IMR-90 (cell line): ENCODE data around the gene OXER1. TPM values are rescaled to one million over a fixed set of nuclear protein-coding genes. Genes with fewer than 3 reads are reported as not detected.

Source experiments
- ATAC-seq: fragments of 200-7000 bp; cut with Tn5 transposase; 2 replicates; pipeline ENCODE4 v1.9.1; 2020; ENCODE audit warnings: low read depth, mild to moderate bottlenecking, moderate library complexity
- BruUV-seq: library from RNA; stranded (reverse); fragments of 400-500 nt; replicated peaks from 2 replicates; lab custom pipeline; 2021; lab: Mats Ljungman, UMichigan
- CTCF ChIA-PET: fragments of 300-600 bp; formaldehyde crosslinking; extraction: SDS; loops from one replicate; lab custom pipeline; 2021; ENCODE audit warnings: antibody characterized with exemption; lab: Yijun Ruan, JAX
- POLR2A ChIA-PET: fragments of 300-600 bp; sonication (Branson Sonifier 250); formaldehyde crosslinking; loops from one replicate; lab custom pipeline; 2022; ENCODE audit warnings: antibody characterized with exemption; ENCODE audit not compliant: unreplicated experiment; lab: Charles Lee
- DNase-seq: peaks from one replicate; pipeline ENCODE4 v3.0.0; 2013
- H2AFZ ChIP-seq: replicated peaks from 2 replicates; pipeline ENCODE3; 2013; ENCODE audit warnings: low read length, mild to moderate bottlenecking; ENCODE audit not compliant: poor library complexity
- H2AK5ac ChIP-seq: 2 replicates; pipeline ENCODE4 v1.6.1; 2013; ENCODE audit warnings: low read depth, low read length, inconsistent platforms
- H2AK9ac ChIP-seq: replicated peaks from 2 replicates; pipeline ENCODE3; 2013; ENCODE audit warnings: mild to moderate bottlenecking, low read depth, low read length, moderate library complexity; ENCODE audit not compliant: poor library complexity
- H2BK120ac ChIP-seq: 2 replicates; pipeline ENCODE4 v1.6.1; 2013; ENCODE audit warnings: low read depth, low read length, inconsistent platforms
- H2BK15ac ChIP-seq: 3 replicates; pipeline ENCODE4 v1.6.1; 2013; ENCODE audit warnings: low read depth, low read length, inconsistent platforms
- H2BK20ac ChIP-seq: 2 replicates; pipeline ENCODE4 v1.6.1; 2013; ENCODE audit warnings: low read depth, mild to moderate bottlenecking, inconsistent platforms, low read length, moderate library complexity
- H2BK5ac ChIP-seq: 2 replicates; pipeline ENCODE4 v1.6.1; 2013; ENCODE audit warnings: mild to moderate bottlenecking, low read depth, low read length, inconsistent platforms; ENCODE audit not compliant: poor library complexity, severe bottlenecking
- H3K14ac ChIP-seq: replicated peaks from 2 replicates; pipeline ENCODE4 v1.6.1; 2013; ENCODE audit warnings: low read depth, low read length, inconsistent platforms
- H3K18ac ChIP-seq: 2 replicates; pipeline ENCODE4 v1.6.1; 2013; ENCODE audit warnings: low read depth, low read length, control low read depth
- H3K23ac ChIP-seq: 2 replicates; pipeline ENCODE4 v1.6.1; 2013; ENCODE audit warnings: low read depth, low read length, inconsistent platforms
- H3K27ac ChIP-seq: 2 replicates; pipeline ENCODE4 v1.5.1; 2013; ENCODE audit warnings: mild to moderate bottlenecking, control low read depth, low read length; ENCODE audit not compliant: insufficient read depth
- H3K27me3 ChIP-seq: 2 replicates; pipeline ENCODE4 v1.6.1; 2013; ENCODE audit warnings: low read length; ENCODE audit not compliant: control insufficient read depth, insufficient read depth
- H3K36me3 ChIP-seq: 2 replicates; pipeline ENCODE4 v1.6.1; 2013; ENCODE audit warnings: low read length, mixed read lengths; ENCODE audit not compliant: control insufficient read depth, insufficient read depth
- H3K4ac ChIP-seq: 2 replicates; pipeline ENCODE4 v1.6.1; 2013; ENCODE audit warnings: low read depth, low read length, inconsistent platforms
- H3K4me1 ChIP-seq: 2 replicates; pipeline ENCODE4 v1.6.1; 2013; ENCODE audit warnings: low read length, mixed read lengths; ENCODE audit not compliant: control insufficient read depth, insufficient read depth
- H3K4me2 ChIP-seq: 2 replicates; pipeline ENCODE4 v1.6.1; 2013; ENCODE audit warnings: low read depth, mild to moderate bottlenecking, control low read depth, low read length, moderate library complexity
- H3K4me3 ChIP-seq: 2 replicates; pipeline ENCODE4 v1.5.1; 2013; ENCODE audit warnings: low read depth, mild to moderate bottlenecking, control low read depth, low read length, moderate library complexity; ENCODE audit not compliant: insufficient read depth
- H3K56ac ChIP-seq: 2 replicates; pipeline ENCODE4 v1.6.1; 2013; ENCODE audit warnings: low read length, inconsistent platforms; ENCODE audit not compliant: insufficient read depth; ENCODE audit errors: extremely low read depth
- H3K79me1 ChIP-seq, 2 experiments: 2 replicates each; pipeline ENCODE4 v1.6.1; 2013; ENCODE audit warnings: low read length in 2 of 2, inconsistent platforms in 1 of 2, low read depth in 1 of 2
- H3K9ac ChIP-seq: 2 replicates; pipeline ENCODE4 v1.6.1; 2013; ENCODE audit warnings: low read depth, low read length, control low read depth
- H3K9me1 ChIP-seq: 2 replicates; pipeline ENCODE4 v1.6.1; 2013; ENCODE audit warnings: low read length, inconsistent platforms; ENCODE audit not compliant: insufficient read depth
- H3K9me3 ChIP-seq: 2 replicates; pipeline ENCODE4 v1.6.1; 2013; ENCODE audit warnings: low read length; ENCODE audit not compliant: control insufficient read depth, insufficient read depth
- H4K20me1 ChIP-seq: 2 replicates; pipeline ENCODE4 v1.6.1; 2013; ENCODE audit warnings: low read length, inconsistent platforms; ENCODE audit not compliant: insufficient read depth
- H4K5ac ChIP-seq: 2 replicates; pipeline ENCODE4 v1.6.1; 2013; ENCODE audit warnings: mild to moderate bottlenecking, low read depth, low read length, control low read depth
- H4K8ac ChIP-seq, 2 experiments: 2 replicates each; pipeline ENCODE4 v1.6.1; 2013; ENCODE audit warnings: low read depth in 2 of 2, low read length in 2 of 2, control low read depth in 1 of 2, inconsistent platforms in 1 of 2
- H4K91ac ChIP-seq: 2 replicates; pipeline ENCODE4 v1.6.1; 2013; ENCODE audit warnings: low read depth, low read length, inconsistent platforms; ENCODE audit not compliant: insufficient read depth
- BHLHE40 ChIP-seq: fragments of 150-350 bp; IDR thresholded peaks from 2 replicates; pipeline ENCODE4 v1.6.1; 2016; ENCODE audit warnings: mild to moderate bottlenecking, low read depth, low read length
- CEBPB ChIP-seq: IDR thresholded peaks from 2 replicates; pipeline ENCODE4 v1.6.1; 2012; ENCODE audit warnings: low read depth, low read length, improper control_type of control experiment
- CHD1 ChIP-seq: IDR thresholded peaks from 2 replicates; pipeline ENCODE4 v1.6.1; 2012; ENCODE audit warnings: low read depth, low read length, improper control_type of control experiment
- CTCF ChIP-seq: conservative IDR thresholded peaks from 2 replicates; pipeline ENCODE4 v1.5.1; 2012; ENCODE audit warnings: mild to moderate bottlenecking, low read depth, low read length, improper control_type of control experiment
- ELK1 ChIP-seq: fragments of 150-350 bp; IDR thresholded peaks from 2 replicates; pipeline ENCODE4 v1.6.1; 2016; ENCODE audit warnings: low read depth, mild to moderate bottlenecking, low read length, moderate library complexity, borderline replicate concordance
- FOS ChIP-seq: fragments of 150-350 bp; IDR thresholded peaks from 2 replicates; pipeline ENCODE4 v1.6.1; 2016; ENCODE audit warnings: low read depth, low read length
- MAFK ChIP-seq: IDR thresholded peaks from 2 replicates; pipeline ENCODE4 v1.6.1; 2012; ENCODE audit warnings: low read depth, low read length, improper control_type of control experiment
- MAZ ChIP-seq: IDR thresholded peaks from 2 replicates; pipeline ENCODE4 v1.6.1; 2012; ENCODE audit warnings: low read depth, mild to moderate bottlenecking, low read length, improper control_type of control experiment, moderate library complexity, borderline replicate concordance
- MXI1 ChIP-seq: IDR thresholded peaks from 2 replicates; pipeline ENCODE4 v1.6.1; 2012; ENCODE audit warnings: low read depth, mild to moderate bottlenecking, low read length, moderate library complexity, borderline replicate concordance
- POLR2A ChIP-seq: IDR thresholded peaks from 2 replicates; pipeline ENCODE4 v1.6.1; 2012; ENCODE audit warnings: mild to moderate bottlenecking, low read depth, low read length
- RAD21 ChIP-seq: IDR thresholded peaks from 2 replicates; pipeline ENCODE4 v1.6.1; 2012; ENCODE audit warnings: low read length, improper control_type of control experiment
- RCOR1 ChIP-seq: IDR thresholded peaks from 2 replicates; pipeline ENCODE4 v1.6.1; 2012; ENCODE audit warnings: mild to moderate bottlenecking, low read length, improper control_type of control experiment; ENCODE audit not compliant: insufficient replicate concordance
- RFX5 ChIP-seq: IDR thresholded peaks from 2 replicates; pipeline ENCODE4 v1.8.0; 2012; ENCODE audit warnings: low read depth, mild to moderate bottlenecking, low read length, moderate library complexity
- SMC3 ChIP-seq: fragments of 150-350 bp; IDR thresholded peaks from 2 replicates; pipeline ENCODE4 v1.6.1; 2016; ENCODE audit warnings: low read depth, mild to moderate bottlenecking, antibody characterized with exemption, low read length, moderate library complexity
- USF2 ChIP-seq: fragments of 150-350 bp; IDR thresholded peaks from 2 replicates; pipeline ENCODE4 v1.6.1; 2017; ENCODE audit warnings: mild to moderate bottlenecking, antibody characterized with exemption, low read length, low read depth
- whole genome bisulfite sequencing, 2 experiments: methylation state at CpG; one replicate each; pipeline versions ENCODE4 v1.1.5 to v1.1.7; 2013; ENCODE audit warnings: missing lambda C conversion rate in 2 of 2; ENCODE audit not compliant: insufficient read length in 1 of 2; ENCODE audit errors: extremely low coverage in 2 of 2; 5-methylcytosine and 5-hydroxymethylcytosine counted together
- dilution Hi-C: fragments of 300-500 bp; cut with HindIII; formaldehyde crosslinking; loops from one replicate; pipeline ENCODE4 v1.14.3; 2018; ENCODE audit warnings: low sequenced_read_pairs; ENCODE audit not compliant: unreplicated experiment
- in situ Hi-C: fragments of 300-500 bp; cut with MboI; formaldehyde crosslinking; loops from 3 replicates; pipeline ENCODE4 v1.14.3; 2019; ENCODE audit warnings: low sequenced_read_pairs, inconsistent platforms, mixed read lengths
- intact Hi-C: fragments of 100-400 bp; cut with micrococcal nuclease; formaldehyde crosslinking; loops from 2 replicates; pipeline ENCODE4 v1.10.0; 2022
- polyA plus RNA-seq, 3 experiments: library from polyadenylated mRNA; depleted of rRNA; stranded (reverse); fragments of >200 nt; gene quantifications; 2 replicates each; pipeline ENCODE4 v1.2.3, GENCODE V29; 2012; ENCODE audit warnings: low replicate concordance in 1 of 3
- total RNA-seq: library from RNA; depleted of rRNA; stranded (reverse); fragments of >200 nt; gene quantifications from 2 replicates; pipeline ENCODE4 v1.2.3, GENCODE V29; 2012

OXER1 gene
- total and polyA plus RNA-seq, 2 of the 4 experiments (the other 2 are of a cell fraction): not detected

GRCh38 chr2:42800981-42801380 is 37.0 kb upstream of the OXER1 start:
- Histone ChIP-seq H3K36me3 (no peaks in the 10 kb centered on the region), H3K23ac (no peak overlapping the region), H3K27me3 (peaks cover 5% of the 10 kb centered on the region; the same call in 1 of the 2 replicates), H2AFZ (no peak overlapping the region), H4K8ac (no peak overlapping the region), H2BK15ac (no peak overlapping the region), H4K91ac (no peak overlapping the region), H3K4ac (no peak overlapping the region), H3K9ac (no peak overlapping the region), H3K9me1 (no peaks in the 10 kb centered on the region), H3K14ac (no peak overlapping the region), H2AK9ac (no peak overlapping the region), H3K56ac (no peak overlapping the region), H2BK5ac (no peak overlapping the region), H3K4me2 (no peak overlapping the region), H3K27ac (peak overlapping the region; percentile 25; the same call in 1 of the 2 replicates), H3K79me1 (no peaks in the 10 kb centered on the region), H3K18ac (peak overlapping the region; percentile 20; the same call in 1 of the 2 replicates), H3K4me3 (no peak overlapping the region), H2BK120ac (no peak overlapping the region), H3K9me3 (no peaks in the 10 kb centered on the region), H3K4me1 (peaks cover 12% of the 10 kb centered on the region), H2AK5ac (no peak overlapping the region), H4K5ac (peak overlapping the region; percentile 0; the same call in 1 of the 2 replicates), H2BK20ac (no peak overlapping the region), H4K20me1 (no peaks in the 10 kb centered on the region)
- in situ Hi-C loops: no loop called here
- ATAC-seq (peak; percentile 53), DNase-seq (no peak)
- CTCF ChIA-PET: interaction anchor here (0.6 kb wide), 1 partner anchor 12 kb away, joined by 4 read pairs; no protein-coding TSS in a partner anchor
- intact Hi-C loops: loop anchor here (5.0 kb wide), 1 partner anchor 94 kb away; no protein-coding TSS in a partner anchor
- TF ChIP-seq RCOR1 (no peak), MXI1 (no peak), SMC3 (no peak), CTCF (no peak), POLR2A (no peak), MAFK (no peak), USF2 (no peak), BHLHE40 (no peak), ELK1 (no peak), FOS (no peak), MAZ (no peak), RAD21 (no peak), CHD1 (no peak), RFX5 (no peak), CEBPB (no peak)
- no CpG with 5 or more reads among the region's 2 CpGs for WGBS, 2 experiments
- dilution Hi-C loops: no loop called here
- POLR2A ChIA-PET: interaction anchor here (0.6 to 1.7 kb wide), 2 partner anchors 9 to 274 kb away, joined by 4 to 16 read pairs; no protein-coding TSS in a partner anchor
- BruUV-seq: no TSS peak
